ENCODE results near the gene PGS1. TPM values are rescaled to one million over a fixed set of nuclear protein-coding genes. Genes with fewer than 3 reads are reported as not detected.

Gene PGS1
- total RNA-seq, 6 experiments from 2014 or later = 20.2 to 26.1 (median 24.5) TPM

DNA sequence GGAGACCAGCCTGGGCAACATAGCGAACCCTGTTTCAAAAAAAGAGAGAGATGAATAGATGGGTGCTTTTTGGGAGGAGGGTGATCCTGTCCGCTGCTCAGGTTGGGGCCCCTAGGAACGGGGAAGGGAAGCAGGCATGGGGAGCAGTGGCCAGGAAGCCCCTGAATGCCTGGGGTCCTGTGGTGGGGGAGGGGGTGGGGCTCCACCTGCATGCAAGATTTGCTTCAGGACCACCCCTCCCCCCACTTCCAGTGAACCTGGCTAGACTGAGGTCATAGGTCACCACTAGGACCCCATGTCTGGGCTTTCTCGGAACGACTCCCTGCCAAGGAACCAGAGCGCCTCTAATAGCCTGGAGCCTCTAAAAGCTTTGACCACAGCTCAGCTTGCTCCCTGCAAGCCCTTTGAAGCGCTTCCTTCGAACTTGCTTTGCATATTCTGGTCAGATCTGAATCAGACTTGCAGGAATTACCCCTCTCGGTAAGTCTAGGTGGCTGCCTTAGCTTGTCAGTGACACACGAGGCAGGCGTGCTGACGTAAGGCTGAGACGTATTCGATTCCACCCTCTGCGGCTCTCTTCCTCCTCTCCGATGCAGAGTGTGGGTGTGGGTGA is 22.2 kb upstream of the PGS1 start:
- DNase-seq = peak; percentile 99
- Mint-ChIP-seq H3K27me3 (ENCODE audit: insufficient read depth) (peaks cover 30% of the 10 kb centered on the region), H3K4me3 (peak overlapping the region; percentile 93), H3K9me3 (no peaks in the 10 kb centered on the region), H3K27ac (peak overlapping the region; percentile 98), H3K36me3 (ENCODE audit: low read depth) (peaks cover 22% of the 10 kb centered on the region), H3K4me1 (ENCODE audit: low read depth) (peaks cover 71% of the 10 kb centered on the region)
- TF ChIP-seq, protein P1, sequence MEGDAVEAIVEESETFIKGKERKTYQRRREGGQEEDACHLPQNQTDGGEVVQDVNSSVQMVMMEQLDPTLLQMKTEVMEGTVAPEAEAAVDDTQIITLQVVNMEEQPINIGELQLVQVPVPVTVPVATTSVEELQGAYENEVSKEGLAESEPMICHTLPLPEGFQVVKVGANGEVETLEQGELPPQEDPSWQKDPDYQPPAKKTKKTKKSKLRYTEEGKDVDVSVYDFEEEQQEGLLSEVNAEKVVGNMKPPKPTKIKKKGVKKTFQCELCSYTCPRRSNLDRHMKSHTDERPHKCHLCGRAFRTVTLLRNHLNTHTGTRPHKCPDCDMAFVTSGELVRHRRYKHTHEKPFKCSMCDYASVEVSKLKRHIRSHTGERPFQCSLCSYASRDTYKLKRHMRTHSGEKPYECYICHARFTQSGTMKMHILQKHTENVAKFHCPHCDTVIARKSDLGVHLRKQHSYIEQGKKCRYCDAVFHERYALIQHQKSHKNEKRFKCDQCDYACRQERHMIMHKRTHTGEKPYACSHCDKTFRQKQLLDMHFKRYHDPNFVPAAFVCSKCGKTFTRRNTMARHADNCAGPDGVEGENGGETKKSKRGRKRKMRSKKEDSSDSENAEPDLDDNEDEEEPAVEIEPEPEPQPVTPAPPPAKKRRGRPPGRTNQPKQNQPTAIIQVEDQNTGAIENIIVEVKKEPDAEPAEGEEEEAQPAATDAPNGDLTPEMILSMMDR (IDR thresholded peaks at IDR 0.05) = peak; percentile 8; the same call in 1 of the 2 replicates

DNA sequence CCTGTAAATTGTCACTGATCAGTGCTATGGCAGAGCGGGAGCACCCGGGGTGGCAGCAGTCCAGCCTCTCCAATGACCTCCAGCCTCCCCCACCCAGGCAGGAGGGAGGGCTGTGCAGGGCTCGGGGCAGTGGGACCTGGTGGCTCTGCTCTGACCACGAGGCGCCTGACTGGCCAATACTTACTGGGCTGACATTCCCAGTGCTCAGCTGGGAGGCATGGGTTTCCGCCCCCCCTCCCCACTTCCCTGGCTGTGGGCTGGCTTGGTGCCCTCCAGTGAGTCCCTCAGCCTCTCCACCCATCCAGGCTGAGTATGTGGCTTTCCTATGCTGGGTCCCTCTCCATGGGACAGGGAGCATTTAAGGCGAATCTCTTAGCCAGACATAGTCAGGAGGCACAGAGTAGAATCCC is 21.3 kb upstream of the PGS1 start:
- peaks cover 61% of the 10 kb centered on the region for H3K4me1 Mint-ChIP-seq (ENCODE audit: low read depth)
- peak; percentile 75 for DNase-seq
- H3K36me3 Mint-ChIP-seq (ENCODE audit: low read depth) = peaks cover 22% of the 10 kb centered on the region
- TF ChIP-seq, protein P1 (IDR thresholded peaks at IDR 0.05) = no peak
- peak overlapping the region; percentile 93 for H3K4me3 Mint-ChIP-seq
- H3K9me3 Mint-ChIP-seq = no peaks in the 10 kb centered on the region
- H3K27me3 Mint-ChIP-seq (ENCODE audit: insufficient read depth) = peaks cover 30% of the 10 kb centered on the region
- H3K27ac Mint-ChIP-seq = peak overlapping the region; percentile 98

DNA sequence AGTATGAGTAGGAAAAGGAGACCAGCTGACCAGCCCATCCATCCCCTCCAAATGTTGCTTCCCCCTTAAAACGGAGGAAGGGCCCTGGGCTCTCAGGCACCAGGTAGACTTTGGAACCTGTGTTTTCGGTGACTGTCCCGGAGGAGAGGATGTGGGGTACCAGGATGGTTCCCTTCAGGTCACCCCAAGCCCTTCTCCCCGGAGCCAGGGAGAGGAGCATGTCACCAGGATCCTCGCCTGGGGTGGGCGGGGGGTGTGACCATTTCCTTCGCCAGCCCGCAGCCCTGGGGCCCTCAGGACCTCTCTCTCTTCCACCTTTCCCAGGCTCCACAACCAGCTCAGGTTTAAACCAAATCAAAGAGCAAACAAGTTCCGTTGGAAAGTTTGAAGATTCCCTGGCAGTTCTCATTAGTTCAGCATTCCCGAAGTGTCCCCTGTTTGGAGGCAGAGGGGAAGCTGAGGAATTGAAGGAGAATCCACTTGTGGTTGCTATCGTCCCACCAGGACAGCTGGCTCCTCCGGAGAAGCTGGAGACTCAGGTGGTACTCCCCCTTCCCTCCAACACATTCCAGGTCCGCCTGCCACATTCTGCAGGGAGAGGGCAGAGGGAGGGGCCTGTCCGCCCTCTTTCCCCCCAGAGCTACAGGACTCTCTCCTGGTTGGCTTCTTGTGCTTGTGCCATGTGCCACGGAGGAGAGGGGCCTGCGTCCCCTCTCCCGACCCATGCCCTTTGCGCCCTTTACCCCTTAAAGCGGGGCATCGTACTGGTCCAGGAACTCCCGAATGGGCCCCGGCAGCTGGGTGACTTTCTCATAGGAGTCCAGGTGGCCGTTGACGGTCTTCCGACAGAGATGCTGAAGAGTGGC is 20.5 kb upstream of the PGS1 start:
- Mint-ChIP-seq H3K36me3 (ENCODE audit: low read depth) (peaks cover 22% of the 10 kb centered on the region), H3K27me3 (ENCODE audit: insufficient read depth) (peaks cover 30% of the 10 kb centered on the region), H3K27ac (peak overlapping the region; percentile 98), H3K4me1 (ENCODE audit: low read depth) (peaks cover 56% of the 10 kb centered on the region), H3K9me3 (no peaks in the 10 kb centered on the region), H3K4me3 (peak overlapping the region; percentile 93)
- no peak for DNase-seq
- TF ChIP-seq, protein P1 (IDR thresholded peaks at IDR 0.05) = no peak

DNA sequence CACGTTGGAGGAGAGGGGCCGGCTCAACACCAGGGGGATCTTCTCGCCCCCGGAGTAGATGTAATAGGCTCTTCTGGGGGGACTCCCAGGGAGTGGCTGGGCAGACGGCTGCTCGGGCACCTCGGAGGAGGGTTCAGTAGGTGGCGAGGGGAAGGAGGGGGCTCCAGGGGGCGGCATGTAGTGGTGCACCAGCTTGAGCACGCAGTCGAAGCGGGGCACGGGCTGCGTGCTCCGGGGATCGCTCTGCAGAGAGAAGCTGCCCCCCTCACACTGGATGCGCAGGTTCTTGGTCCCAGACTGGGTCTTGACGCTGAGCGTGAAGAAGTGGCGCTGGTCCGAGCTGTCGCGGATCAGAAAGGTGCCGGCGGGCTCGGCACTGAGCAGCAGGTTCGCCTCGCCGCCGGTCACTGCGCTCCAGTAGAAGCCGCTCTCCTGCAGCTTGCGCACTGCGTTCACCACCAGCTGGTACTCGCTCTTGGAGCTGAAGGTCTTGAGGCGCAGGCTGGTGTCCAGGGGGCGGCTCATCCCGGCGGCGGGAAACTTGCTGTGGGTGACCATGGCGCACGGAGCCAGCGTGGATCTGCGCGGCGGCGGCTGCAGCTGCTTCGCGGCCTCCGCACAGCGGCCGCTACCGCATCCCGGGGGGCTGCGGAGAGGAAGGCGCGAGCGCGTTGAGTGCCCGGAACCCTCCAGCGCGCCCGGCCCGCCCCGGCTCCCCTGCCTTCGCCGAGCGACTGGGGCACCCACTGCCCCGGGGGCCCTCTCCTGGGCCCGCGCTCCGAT is 19.7 kb upstream of the PGS1 start:
- TF ChIP-seq, protein P1 (IDR thresholded peaks at IDR 0.05) = no peak

DNA sequence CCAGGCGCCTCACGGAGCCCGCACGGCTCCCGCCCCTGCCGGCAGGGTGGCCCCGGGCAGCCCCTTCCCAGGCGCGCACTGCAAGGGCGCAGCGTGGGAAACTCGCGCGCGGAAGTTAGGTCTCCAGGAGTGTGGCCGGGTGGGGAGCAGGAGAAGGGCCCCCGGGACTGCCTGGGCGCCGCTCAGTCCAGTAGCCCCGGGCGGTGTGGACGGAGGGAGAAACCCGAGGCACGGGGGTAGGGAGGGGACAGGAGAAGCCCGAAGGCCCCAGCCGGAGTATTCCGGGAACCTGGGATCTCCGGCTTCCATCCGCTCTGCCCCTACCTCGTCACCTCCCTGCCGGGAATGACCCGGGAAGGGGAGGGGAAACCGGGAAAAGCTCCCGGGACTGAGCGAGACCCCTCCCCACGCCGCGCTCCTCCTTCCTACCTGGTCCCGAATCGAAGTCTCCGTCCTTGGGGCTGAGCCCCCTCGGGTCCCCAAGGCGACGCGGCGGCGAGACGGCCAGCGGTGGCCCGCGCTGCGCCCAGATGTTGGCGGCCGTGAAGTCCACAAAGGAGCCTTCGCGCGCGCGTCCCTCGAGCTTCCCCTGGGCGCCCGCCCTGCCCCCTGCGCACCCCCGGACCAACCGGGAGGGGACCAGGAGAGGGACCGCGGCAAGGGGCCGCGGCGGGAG is 19.0 kb upstream of the PGS1 start:
- DNase-seq = no peak
- TF ChIP-seq, protein P1 (IDR thresholded peaks at IDR 0.05) = no peak
- Mint-ChIP-seq H3K36me3 (ENCODE audit: low read depth) (peaks cover 22% of the 10 kb centered on the region), H3K4me1 (ENCODE audit: low read depth) (peaks cover 42% of the 10 kb centered on the region), H3K4me3 (peak overlapping the region; percentile 89), H3K27me3 (ENCODE audit: insufficient read depth) (peaks cover 27% of the 10 kb centered on the region), H3K9me3 (no peaks in the 10 kb centered on the region), H3K27ac (peak overlapping the region; percentile 79)

More for the DNA sequence above, 19.7 kb upstream of the PGS1 start:
- Mint-ChIP-seq H3K27ac (peak overlapping the region; percentile 98), H3K4me3 (peak overlapping the region; percentile 93), H3K36me3 (ENCODE audit: low read depth) (peaks cover 22% of the 10 kb centered on the region), H3K9me3 (no peaks in the 10 kb centered on the region), H3K27me3 (ENCODE audit: insufficient read depth) (peaks cover 27% of the 10 kb centered on the region), H3K4me1 (ENCODE audit: low read depth) (peaks cover 49% of the 10 kb centered on the region)
- peak; percentile 27 for DNase-seq
